CD4-positive, alpha-beta T cell treated with Interleukin-17A for 4 hours (primary cell): ENCODE data around the gene PTGDR2.

Experiments used
- DNase-seq: peaks from one replicate; pipeline ENCODE4 v3.0.0-alpha.2; 2020; ENCODE audit warnings: mixed read lengths

Gene PTGDR2

DNA sequence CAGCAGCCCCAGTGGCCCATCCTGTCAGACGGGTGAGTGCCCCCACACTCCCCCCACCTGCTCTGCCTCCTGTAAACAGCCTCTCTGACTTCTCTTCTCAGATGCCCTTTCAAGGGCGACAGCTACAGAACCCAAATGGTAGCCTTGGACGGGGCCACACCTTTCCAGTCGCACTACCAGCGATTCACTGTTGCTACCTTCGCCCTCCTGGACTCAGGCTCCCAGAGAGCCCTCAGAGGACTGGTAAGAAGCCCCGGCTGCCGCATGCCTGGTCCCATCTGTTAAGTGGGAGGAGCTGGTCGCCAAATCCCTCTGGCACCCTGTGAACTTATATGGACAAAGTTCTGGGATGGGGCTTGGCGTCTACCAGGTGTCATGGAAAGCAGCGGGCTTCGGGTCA, 17.8 kb upstream of the PTGDR2 start:
- DNase-seq, result no peak

DNA sequence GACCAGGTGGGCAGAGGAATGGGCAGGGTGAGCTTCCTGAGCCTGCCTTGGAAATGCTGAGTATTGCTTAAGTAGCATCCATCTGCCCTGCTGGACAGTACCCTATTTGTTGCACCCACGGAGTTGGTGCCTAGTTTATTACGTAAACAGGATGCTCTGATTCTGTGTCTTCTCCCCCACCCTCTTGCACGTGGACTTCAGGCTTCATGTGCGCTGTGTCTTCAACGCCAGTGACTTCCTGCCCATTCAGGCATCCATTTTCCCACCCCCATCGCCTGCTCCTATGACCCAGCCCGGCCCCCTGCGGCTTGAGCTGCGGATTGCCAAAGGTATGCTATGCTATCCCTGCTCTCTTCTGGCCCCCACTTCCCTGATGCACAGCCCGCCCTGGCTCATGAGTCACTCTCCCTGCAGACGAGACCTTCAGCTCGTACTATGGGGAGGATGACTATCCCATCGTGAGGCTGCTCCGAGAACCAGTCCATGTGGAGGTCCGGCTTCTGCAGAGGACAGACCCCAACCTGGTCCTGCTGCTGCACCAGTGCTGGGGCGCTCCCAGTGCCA, 17.3 kb upstream of the PTGDR2 start:
- DNase-seq, result no peak

DNA sequence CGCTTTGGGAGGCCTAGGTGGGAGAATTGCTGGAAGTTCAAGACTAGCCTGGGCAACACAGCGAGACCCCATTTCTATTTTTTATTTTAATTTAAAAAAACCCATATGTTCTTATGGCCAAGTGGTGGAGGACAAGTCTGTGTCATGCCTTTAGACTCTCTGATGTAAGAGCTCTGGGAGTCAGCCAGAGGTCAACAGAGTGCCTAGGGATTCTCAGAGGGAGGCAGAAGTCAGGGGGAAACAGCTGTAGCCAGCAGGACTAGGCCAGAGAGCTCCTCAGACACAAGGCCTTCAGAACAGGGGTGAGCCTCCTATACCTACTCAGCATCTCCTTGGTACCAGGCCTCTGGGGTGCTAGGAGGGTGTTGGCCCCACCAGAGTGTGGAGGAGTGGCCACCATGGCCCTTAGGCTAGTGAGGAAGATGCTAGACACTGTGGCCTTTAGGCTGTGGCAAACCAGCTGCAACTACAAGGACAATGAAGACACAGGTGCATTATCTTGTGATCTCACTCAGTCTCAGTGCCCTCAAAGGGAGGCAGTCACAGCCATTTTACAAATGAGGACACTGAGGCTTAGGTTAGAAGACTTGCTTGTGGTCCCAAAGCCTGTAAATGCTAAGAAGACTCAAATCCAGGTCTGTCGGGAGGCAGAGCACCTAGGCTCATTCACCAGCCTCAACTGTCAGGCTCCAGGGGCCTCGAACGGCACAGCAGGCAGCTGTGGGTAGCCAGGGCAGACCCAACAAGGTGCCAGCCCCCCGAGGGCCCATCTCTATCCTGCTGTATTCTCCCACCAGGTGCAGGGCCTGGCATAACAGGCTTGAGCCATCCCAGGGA, 16.6 kb upstream of the PTGDR2 start:
- no peak for DNase-seq

DNA sequence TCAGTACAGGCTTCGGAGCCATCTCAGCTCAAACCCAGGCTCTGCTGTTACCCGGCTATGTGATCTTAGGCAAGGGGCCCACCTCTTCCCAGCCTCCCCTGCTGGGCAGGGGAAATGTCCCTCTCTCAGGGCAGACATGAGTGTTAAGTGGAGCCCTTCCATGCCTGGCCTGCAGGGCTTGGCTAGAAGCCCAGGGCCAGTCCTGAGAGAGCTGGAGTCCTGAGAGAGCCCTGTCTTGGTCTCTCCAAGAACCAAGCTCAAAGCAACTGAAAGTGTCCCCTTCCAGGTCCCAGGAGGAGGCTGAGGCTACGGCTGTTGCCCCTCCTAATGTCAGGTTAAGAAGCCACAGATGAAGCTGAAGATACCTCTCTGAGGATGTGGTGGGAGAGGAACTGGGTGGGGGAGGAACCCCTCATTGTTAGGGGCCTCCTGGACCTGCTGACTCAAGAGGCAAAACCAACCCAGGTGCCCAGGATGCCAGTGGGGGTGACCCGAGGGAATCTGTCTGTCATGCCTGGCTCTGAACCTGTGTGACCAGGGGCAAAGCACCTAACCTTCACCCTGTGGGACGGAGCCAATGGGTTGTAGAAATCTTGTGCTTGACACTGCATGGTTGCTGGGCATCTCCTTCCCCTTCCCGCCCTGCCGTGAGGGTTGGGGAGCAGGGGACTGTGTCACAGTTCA, 15.8 kb upstream of the PTGDR2 start:
- DNase-seq, result no peak

DNA sequence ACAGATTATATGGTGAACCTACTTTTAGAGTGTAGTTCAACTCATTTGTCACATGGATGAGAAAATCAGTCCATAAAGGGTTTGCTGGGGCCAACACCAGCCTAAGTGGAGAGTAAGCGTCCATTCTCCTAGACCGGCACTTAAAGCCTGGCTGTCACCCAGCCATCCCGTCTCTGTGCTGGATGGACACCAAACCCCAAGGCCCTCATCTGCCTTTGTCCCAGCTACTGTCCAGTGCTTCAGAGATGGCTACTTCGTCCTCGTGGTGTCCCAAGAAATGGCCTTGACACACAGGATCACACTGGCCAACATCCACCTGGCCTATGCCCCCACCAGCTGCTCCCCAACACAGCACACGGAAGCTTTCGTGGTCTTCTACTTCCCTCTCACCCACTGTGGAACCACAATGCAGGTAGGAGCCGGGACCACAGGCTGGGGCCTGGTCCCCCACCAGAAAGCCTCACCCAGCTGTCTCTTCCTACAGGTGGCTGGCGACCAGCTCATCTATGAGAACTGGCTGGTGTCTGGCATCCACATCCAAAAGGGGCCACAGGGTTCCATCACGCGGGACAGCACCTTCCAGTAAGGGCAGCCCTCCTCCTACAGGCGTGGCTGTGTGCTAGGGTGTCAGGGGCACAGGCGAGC, 15.1 kb upstream of the PTGDR2 start:
- DNase-seq, result no peak

DNA sequence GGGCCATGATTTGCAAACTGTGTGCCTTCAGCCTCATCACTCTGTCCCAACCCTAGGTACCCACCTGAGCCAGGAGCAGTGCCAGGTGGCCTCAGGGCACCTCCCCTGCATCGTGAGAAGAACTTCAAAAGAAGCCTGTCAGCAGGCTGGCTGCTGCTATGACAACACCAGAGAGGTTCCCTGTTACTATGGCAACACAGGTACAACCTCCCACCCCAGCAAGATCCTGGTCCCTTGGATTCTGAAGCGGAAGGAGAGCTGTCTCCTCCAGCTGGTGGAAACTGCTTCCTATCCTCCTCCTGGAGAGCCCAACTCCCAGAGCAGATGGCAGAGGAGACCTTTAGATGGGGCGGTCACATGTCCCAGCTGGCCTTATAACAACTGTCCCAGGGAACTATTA, 14.5 kb upstream of the PTGDR2 start:
- no peak for DNase-seq

DNA sequence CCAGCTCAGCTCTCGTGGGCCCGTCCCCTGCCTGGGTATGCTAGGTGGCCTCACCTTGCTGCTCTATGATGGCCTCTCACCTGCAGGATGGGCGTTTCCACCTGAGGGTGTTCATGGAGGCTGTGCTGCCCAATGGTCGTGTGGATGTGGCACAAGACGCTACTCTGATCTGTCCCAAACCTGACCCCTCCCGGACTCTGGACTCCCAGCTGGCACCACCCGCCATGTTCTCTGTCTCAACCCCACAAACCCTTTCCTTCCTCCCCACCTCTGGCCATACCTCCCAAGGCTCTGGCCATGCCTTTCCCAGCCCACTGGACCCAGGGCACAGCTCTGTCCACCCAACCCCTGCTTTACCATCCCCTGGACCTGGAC, 13.7 kb upstream of the PTGDR2 start:
- DNase-seq, result no peak

DNA sequence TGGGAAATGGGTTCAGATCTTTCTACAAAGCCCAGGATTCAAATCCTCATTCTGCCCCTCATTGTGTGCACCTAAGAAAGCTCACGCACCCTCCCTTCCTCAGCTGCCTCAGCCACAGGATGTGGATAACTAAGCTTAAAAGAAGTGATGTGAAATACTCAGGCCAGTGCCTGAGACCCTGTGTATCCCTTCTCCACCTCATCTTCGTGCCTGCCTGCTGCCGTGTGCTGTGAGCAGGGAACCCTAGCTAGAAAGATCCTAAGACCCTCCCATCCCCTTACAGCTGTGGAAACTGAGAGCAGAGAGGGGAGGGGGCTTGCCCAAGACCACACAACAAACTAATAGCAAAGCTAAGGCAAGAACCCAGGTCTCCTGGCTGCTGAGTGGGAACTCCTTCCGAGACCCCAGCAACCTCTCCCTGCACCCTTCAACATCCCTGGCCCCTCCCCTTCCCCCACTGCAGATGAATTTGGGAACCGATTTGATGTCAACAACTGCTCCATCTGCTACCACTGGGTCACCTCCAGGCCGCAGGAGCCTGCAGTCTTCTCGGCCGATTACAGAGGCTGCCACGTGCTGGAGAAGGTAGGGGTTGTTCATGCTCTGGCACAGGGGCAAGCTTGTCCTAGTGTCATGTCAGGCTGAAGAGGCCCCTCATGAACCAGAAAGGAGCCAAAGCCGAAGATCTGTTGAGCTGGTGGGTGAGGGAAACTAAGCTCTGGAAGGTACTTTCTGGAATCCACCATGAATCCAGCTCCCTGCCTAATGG, 13.1 kb upstream of the PTGDR2 start:
- no peak for DNase-seq

DNA sequence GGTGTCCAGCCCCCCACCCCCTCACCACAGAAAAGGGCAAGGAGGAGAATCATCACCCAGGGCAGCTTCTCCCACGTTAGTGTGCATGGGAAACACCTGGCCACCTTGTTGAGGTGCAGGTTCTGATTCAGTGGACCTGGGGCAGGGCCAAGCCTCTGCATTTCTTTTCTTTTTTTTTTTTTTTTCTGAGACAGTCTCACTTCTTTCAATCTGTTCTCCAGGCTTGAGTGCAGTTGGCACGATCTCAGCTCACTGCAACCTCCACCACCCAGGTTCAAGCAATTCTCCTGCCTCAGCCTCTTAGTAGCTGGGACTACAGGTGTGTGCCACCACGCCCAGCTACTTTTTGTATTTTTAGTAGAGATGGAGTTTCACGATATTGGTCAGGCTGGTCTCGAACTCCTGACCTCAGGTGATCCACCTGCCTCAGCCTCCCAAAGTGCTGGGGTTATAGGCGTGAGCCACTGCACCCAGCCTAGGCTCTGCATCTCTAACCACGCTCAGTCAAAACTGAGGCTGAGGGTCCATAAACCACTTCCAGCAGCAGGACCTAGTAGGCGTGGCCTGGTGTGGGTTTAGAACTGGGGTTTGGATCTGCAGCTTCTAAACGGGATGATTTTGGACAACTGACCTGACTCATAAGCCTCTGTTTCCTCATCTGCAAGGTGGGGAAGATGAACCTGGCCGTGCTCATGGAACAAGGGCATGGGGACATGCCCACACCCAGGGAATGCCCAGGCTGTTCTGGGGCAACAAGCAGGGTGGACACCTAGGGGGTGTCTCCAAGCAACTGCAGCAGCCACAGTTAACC, 12.3 kb upstream of the PTGDR2 start:
- no peak for DNase-seq

DNA sequence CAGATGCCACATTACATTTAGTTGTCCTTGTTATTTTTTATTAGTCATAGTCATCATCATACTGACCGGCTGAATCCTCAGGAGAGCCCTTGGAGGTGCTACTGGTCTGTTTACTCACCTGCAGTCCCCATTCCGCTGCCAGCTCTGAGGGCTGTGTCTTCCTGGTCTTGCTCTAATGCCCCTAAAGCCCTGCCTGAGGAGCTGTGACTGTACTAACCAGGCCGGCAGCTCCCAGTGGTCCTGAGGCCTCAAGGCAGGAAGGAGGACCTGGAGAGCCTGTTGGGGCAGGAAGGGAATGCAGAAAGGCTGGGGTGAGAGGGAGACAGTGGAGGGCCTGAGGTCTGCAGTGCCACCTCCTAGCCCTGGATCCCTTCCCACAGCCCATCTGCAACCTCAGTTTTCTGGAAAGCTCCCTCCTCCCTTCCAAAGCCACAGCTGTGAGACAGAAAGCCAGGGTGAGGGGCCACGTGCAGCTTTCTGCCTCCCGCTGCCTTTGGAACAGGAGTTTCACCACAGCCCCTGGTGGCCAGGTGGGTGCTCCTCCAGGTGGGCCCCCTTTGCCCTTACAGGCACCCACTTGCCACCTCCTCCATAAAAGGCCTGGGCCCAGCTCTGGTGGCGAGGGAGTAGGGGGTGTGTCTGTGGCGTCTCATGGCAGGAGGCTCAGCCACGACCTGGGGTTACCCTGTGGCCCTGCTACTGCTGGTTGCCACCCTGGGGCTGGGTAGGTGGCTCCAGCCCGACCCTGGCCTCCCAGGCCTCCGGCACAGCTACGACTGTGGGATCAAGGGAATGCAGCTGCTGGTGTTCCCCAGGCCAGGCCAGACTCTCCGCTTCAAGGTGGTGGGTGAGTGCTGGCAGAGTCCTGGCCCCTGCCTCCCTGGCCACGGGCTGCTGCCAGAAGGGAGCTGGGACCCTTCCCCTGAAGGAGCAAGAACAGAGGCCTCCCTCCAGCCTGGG, 11.4 kb upstream of the PTGDR2 start, which contains the start of gene ZP1:
ZP1 (plus strand) TSS at position 632 of the 960 bp plus-strand sequence; CDS start at position 652, 20 bp downstream.
- no peak for DNase-seq

DNA sequence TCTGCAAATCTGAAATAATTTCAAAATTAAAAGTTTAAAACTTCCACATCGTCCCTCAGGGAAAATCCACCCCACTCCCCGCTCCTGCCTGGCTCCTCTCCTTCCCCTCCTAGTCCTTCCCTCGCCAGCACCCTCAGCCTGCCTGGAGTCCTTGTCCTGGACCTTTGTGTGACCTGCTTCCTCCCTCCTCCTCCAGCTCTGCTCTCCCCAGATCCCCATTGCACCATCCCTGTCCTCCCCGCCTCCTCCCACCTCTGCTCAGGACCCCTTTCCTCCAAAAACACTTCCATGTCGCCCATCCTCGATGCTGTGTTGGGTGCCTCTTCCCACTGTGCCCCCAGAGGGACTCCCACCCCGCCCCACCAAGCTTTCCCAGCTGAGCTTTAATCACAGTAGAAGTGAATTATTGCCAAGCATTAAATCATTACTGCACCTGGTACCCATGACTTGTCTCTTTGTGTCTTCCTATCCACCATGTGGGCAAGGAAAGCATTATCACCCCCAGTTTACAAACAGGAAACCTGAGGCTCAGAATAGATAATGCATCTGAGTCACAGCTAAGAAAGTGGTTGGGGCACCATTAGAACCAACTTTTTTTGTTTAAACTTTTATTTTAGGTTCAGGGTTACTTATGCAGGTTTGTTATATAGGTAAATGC, 9.2 kb upstream of the PTGDR2 start:
- DNase-seq, result no peak

DNA sequence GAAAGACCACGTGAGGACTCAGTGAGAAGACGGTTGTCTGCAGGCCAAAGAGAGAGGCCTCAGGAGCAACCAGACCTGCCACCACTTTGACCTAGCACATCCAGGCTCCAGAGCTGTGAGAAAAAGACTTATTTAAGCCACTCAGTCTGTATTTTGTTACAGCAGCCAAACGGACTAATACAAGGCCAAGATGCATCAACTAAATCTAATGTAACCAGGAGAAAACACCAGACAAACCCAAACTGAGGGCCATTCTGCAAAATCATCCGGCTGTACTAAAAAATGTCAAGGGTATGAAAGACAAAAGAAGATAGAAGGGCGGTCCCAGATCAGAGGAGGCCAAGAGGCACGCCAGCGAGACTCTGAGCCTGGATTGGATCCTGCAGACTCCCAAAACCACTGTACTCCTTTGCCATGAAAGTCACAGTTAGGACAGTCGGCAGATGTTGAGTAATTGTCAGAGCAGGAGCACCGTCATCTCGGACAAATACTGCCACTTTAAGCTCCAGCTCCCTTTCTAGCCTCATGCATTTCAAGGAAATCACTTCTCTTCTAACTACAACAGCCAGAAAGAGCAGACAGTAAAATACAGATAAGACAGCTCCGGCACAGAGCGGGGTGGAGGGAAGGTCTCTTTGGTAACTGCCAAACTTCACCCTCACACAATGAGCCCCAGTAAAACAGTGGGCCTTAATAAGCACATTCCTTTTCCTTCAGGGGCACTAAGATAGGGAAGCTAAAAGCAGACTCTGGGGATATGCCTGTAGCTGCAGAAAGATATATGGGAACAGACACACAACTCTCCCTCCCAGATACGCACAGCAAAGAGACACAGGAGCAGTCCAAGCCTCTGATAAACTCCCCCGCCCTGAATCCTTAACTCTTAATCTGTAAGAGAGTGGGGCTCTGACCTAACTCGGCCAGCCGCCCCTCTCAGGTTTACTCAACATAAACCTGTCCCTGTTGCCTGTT, 8.1 kb upstream of the PTGDR2 start:
- DNase-seq, result no peak

DNA sequence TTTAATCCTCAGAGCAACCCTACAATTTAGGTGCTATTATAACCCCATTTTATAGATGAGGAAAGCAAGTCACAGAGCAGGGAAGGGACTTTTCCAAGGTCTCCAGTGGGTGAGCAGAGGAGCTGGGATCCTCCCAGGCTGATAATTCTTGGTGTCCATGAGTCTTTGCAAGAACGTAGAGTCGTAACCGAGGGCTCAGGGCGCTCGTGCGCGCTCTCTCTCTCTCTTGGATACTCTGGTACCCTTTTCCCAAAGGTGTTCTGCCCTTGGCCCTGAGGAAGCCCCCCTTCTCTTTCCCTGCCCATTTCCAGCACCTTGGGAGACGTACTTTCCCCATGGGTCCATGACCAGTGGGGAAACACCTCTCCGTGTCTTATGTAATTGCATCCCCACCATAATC, 6.4 kb upstream of the PTGDR2 start:
- DNase-seq, result no peak

DNA sequence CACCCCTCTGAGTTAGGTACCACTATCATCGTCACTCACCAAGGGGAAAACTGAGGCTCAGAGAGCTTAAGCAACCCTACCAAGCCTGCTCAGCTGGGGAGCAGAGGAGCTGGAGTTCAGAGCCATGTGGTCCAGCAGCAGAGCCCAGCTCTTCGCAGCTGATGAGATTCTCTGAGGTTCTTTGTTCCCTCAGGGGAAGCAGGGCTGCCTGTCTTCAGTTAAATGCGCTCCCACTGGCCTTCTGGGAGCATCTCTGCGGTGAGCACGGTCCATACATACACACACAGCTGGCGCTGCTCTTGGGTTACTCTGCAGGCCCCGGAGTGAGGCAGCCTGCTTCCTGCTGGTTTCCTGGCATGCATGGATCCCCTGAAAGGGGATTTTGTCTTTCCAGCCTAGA, 5.2 kb upstream of the PTGDR2 start:
- DNase-seq, result no peak

DNA sequence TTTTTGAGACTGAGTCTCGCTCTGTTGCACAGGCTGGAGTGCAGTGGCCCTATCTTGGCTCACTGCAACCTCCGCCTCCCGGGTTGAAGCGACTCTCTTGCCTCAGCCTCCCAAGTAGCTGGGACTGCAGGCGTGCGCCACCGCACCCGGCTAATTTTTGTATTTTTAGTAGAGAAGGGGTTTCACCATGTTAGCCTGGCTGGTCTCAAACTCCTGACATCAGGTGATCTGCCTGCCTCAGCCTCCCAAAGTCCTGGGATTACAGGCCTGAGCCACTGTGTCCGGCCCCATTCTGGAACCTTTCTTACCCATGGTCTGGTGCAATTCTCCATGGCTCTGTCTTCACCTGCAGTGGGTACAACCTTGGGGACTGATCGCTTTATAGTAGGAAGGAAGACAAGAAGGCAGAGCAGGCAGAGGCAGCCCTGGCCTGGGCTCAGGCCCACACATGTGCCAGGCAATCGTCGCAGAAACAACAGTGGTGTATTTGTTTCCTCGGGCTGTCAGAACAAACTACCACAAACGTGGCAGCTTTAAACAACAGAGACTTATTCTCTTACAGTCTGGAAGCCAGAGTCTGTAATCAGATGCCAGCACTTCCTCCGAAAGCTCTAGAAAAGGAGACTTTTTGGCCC, 4.0 kb upstream of the PTGDR2 start:
- DNase-seq, result no peak

DNA sequence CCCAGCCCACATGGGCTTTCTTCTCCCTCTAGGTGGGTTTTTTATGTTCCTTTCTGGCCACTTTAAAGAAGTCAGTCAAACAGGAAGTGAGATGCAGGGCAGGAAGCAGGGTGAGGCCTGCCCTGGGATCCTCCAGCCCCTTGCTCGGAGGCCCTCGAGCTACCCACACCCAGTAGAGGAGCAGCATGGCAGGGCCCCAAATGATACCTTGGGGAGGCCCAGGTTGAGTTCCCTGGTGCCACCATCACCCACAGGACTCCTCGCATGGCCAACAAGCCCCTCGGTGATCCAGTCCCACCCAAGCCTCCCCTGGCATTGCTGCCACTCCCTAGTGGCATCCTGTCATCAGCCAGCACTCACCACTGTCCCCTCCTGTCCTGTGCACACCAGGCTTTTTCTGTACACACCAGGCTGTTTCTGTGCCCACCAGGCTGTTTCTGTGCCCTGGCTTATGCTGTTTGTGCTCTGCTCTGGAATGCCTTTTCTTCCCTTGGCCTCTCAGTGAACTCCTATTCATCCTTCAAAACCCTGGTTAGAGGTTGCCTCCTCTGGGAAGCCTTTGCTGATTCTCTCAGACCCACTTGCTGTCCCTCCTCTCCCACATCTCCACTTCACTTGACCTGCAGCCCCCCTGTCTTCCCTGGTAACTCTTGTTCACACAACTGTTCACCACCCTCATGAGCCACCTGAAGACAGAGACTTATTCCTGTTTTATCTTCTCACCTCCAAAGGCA, 3.1 kb upstream of the PTGDR2 start:
- no peak for DNase-seq

DNA sequence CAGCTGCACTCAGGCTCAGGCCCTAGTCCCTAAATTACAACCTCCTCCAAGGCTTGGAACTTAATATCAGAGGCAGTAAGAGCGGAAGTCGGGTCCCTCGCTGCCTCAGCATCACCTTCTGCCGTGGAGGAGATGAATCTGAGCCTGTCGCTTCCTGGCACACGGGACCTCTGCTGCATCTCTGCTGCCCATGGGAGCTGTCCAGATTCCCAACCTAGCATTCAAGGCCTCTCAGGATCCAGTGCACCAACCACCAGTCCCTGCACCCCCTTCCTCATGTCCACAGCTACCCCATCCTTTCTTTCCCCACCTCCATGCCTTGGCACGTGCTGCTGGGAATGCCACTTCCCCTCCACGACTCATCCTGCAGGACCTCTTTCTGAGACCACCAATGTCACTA, 2.5 kb upstream of the PTGDR2 start:
- no peak for DNase-seq
